ENCODE data around the gene NEDD4L.
"Not testable (repeated sequence)": the region's sequence is repeated elsewhere in the genome, so short reads cannot be mapped to it uniquely, and the experiment has no call there.

Gene NEDD4L

GRCh38 chr18:58026857-58027256 lies 17.2 kb upstream of the NEDD4L start:
- no peak for DNase-seq (ENCODE audit: low read depth)

DNA sequence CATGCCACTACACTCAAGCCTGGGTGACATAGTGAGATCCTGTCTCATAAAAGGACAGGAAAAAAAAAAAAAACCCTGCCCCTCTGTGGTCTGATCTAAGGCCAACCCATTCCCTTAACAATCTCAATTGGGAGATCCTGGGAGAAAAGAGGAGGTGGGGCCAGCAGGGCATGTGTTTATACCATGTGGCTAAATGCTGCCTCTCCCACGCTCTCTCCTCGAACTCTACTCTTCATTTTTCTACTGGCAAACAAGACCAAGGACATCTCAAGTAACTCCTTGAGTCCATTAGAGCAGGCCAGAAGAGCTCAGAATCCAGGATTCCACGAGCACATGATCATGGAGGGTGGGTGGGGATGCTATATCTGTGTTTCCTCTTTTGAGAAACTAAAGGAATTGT lies 16.7 kb upstream of the NEDD4L start:
- DNase-seq (ENCODE audit: low read depth) = no peak

DNA sequence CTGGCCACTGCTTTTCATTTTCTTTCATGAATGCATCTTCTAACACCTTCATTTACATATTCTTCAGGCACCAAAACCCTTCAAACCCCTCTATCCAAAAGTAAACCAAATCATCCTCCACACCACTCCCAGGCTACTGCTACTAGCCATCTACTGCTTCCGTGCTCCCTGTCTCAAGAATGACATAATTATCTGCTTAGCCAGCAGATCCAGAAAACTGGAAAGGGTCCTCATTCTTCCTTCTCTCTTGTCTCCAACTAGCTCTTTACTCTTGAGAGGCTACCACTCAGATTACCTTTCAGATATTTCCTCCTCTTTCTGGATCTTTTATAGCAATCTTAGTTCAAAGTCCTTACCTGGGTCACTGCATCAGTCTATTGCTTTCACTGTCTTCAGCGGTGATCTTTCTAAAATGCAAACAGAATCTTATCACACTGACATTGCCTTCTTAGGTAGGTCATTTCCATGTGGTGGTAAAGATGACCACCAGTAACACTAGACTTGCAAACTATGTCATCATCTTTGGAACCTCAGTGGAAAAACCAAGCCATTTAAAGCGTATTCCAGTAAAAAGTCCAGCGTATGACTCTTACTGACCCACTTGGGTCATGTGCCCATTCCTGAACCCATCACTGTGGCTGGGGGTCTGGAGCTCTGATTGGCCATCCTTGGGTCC lies 15.8 kb upstream of the NEDD4L start:
- no peak for DNase-seq (ENCODE audit: low read depth)

- DNase-seq (ENCODE audit: low read depth) = no peak
Observed at GRCh38 chr18:58032233-58032632, 11.8 kb upstream of the NEDD4L start.

DNA sequence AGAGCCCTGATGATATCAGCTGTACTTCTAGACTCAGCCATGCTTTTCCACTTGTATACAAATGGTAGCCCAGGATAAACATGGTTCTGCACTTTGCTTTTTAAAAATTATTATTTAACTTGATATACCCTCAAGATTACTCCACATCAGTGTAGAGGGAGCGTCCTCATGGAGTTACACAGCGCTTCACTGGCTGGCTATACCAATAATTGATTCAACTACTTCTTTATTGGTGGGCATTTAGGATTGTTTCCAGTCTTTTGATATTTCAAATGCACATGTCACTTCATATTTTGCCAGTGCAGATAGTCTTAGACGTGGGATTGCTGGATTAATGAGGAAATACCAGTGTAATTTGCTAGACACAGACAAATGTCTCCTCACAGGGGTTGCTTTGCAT lies 10.8 kb upstream of the NEDD4L start:
- no peak for DNase-seq (ENCODE audit: low read depth)

DNA sequence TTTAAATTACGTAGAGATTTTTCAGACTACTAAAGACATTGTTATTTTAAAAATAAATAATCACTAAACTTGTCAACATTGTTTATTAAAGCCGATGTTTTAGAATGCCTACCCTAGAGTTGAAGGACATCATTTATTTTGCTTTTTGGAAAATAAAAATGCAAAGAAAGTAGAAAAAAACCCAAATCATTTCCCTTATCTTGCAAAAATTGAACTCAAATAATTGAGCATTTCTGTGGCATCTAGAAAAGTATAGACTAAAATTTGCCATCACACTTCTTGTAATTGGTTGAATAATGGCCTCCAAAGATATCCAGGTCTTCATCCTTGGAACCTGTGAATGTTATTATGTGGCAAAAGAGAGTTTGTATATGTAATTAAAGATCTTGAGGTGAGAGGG lies 9.7 kb upstream of the NEDD4L start:
- DNase-seq (ENCODE audit: low read depth) = no peak

- no peak for DNase-seq (ENCODE audit: low read depth)
Observed at GRCh38 chr18:58037163-58037562, 6.9 kb upstream of the NEDD4L start.

GRCh38 chr18:58038063-58038462 lies 6.0 kb upstream of the NEDD4L start:
- DNase-seq (ENCODE audit: low read depth) = no peak

GRCh38 chr18:58041633-58042032 lies 2.4 kb upstream of the NEDD4L start:
- no peak for DNase-seq (ENCODE audit: low read depth)

GRCh38 chr18:58042826-58043490 lies 1.1 kb upstream of the NEDD4L start:
- no peak for DNase-seq (ENCODE audit: low read depth)

- DNase-seq (ENCODE audit: low read depth) = no peak
Observed at GRCh38 chr18:58044370-58045241, 580 bp downstream of the NEDD4L start.

GRCh38 chr18:58045242-58046092 lies 1.4 kb downstream of the NEDD4L start:
- DNase-seq (ENCODE audit: low read depth) = no peak

- no peak for DNase-seq (ENCODE audit: low read depth)
Observed at GRCh38 chr18:58046093-58046793, 2.2 kb downstream of the NEDD4L start.

GRCh38 chr18:58046794-58047555 lies 2.9 kb downstream of the NEDD4L start:
- no peak for DNase-seq (ENCODE audit: low read depth)

GRCh38 chr18:58047556-58047882 lies 3.5 kb downstream of the NEDD4L start:
- no peak for DNase-seq (ENCODE audit: low read depth)

GRCh38 chr18:58048081-58048642 lies 4.1 kb downstream of the NEDD4L start:
- DNase-seq (ENCODE audit: low read depth) = no peak

- no peak for DNase-seq (ENCODE audit: low read depth)
Observed at GRCh38 chr18:58049000-58049688, 5.1 kb downstream of the NEDD4L start.

- not testable (repeated sequence) for DNase-seq (ENCODE audit: low read depth)
Observed at GRCh38 chr18:58050963-58051362, 6.9 kb downstream of the NEDD4L start.

DNA sequence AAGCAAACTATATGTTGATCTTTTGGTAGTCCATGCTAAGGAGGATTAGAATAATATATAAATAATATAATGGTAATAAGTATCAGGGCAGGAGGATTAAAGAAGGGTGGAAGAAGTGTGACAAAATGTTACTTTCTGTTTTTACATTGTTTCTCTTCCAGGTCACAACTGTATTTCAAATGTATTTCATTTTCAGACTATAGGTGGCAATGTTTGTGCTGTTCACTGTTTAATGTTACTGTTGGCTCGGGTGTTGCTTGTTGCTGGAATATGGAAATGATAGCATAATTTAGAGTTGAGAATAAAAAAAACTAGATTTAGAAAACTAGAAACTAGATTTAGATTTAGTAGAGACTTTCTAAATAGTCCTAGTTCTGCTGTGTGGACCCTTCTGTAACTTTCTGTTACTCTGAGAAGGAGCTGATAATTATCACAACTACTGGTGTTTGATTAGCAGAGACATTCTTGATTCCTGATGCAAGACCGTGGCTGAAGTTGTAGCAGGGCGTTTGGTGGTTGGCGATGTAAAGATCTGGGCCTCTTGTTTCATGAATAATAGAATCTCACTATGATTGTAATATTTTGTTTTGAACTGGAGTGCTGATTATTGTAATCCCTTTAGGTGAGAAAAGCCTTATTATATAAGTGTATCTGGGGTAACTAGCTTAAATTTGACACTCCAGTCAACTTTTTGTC lies 7.9 kb downstream of the NEDD4L start:
- DNase-seq (ENCODE audit: low read depth) = no peak

Measured in HS-5 (cell line).